Transverse colon (tissue), 4 donors: ENCODE data around the gene FOXP1. TPM values are rescaled to one million over a fixed set of nuclear protein-coding genes. Genes with fewer than 3 reads are reported as not detected.

ENCODE experiments used
- DNase-seq: peaks from one replicate; pipeline ENCODE4 v3.0.0-alpha.2; 2019
- H3K27ac ChIP-seq, 4 donors: fragments of 200-600 bp; sonication (generic); 2 replicates each; pipeline ENCODE4 v1.5.1; 2016 to 2018; ENCODE audit warnings: inconsistent platforms in 4 of 4
- H3K27me3 ChIP-seq: fragments of 200-600 bp; sonication (generic); 2 replicates; pipeline ENCODE4 v1.5.1; 2017; ENCODE audit warnings: inconsistent platforms
- H3K36me3 ChIP-seq, 4 donors: fragments of 200-600 bp; sonication (generic); 2 replicates each; pipeline ENCODE4 v1.5.1; 2017 to 2019; ENCODE audit warnings: inconsistent platforms in 4 of 4
- H3K4me1 ChIP-seq, 4 donors: fragments of 200-600 bp; sonication (generic); 2 replicates each; pipeline ENCODE4 v1.5.1; 2017 to 2020; ENCODE audit warnings: inconsistent platforms in 4 of 4
- H3K4me3 ChIP-seq, 4 donors: fragments of 200-600 bp; sonication (generic); 1 replicate in 1 of 4; 2 replicates in 3 of 4; pipeline versions ENCODE4 v1.5.1 to v1.6.1; 2017 to 2019; ENCODE audit warnings: inconsistent platforms in 4 of 4
- H3K9me3 ChIP-seq, 2 donors: fragments of 200-600 bp; sonication (generic); 2 replicates each; pipeline ENCODE4 v1.5.1; 2017 to 2019; ENCODE audit warnings: inconsistent platforms in 2 of 2
- CTCF ChIP-seq, 5 experiments: fragments of 200-600 bp in 3 of 5; fragments of 450-650 bp in 2 of 5; sonication (generic) in 3 of 5; IDR thresholded peaks; 1 replicate in 2 of 5; 2 replicates in 3 of 5; pipeline ENCODE4 v1.5.1; 2016 to 2017; ENCODE audit warnings: antibody characterized with exemption in 5 of 5, inconsistent platforms in 3 of 5, mild to moderate bottlenecking in 2 of 5, moderate library complexity in 1 of 5
- EP300 ChIP-seq: sonication (generic); formaldehyde crosslinking; IDR thresholded peaks from one replicate; pipeline ENCODE4 v1.6.1; 2017; ENCODE audit warnings: antibody characterized with exemption, low read depth
- POLR2A ChIP-seq: fragments of 450-650 bp; IDR thresholded peaks from one replicate; pipeline ENCODE4 v1.6.1; 2016; ENCODE audit warnings: antibody characterized with exemption, mild to moderate bottlenecking, moderate library complexity
- POLR2AphosphoS5 ChIP-seq, 3 donors: sonication (generic); formaldehyde crosslinking; IDR thresholded peaks; one replicate each; pipeline ENCODE4 v1.6.1; 2016; ENCODE audit warnings: antibody characterized with exemption in 3 of 3
- WGBS, 2 donors: methylation state at CpG; one replicate each; pipeline ENCODE4 v1.1.5; 2018; ENCODE audit warnings: low coverage in 1 of 2; 5-methylcytosine and 5-hydroxymethylcytosine counted together
- in situ Hi-C, 4 donors: fragments of 200-750 bp; cut with MboI; loops; one replicate each; pipeline versions ENCODE4 v1.15.0 to v1.15.1; 2017; ENCODE audit warnings: low sequenced_read_pairs in 3 of 4, low pct_ligation_motif_present in 1 of 4, low pct_unique_long_range_greater_than_20kb in 1 of 4
- intact Hi-C: fragments of 100-400 bp; cut with DNase I; formaldehyde crosslinking; loops from one replicate; pipeline ENCODE4 v1.15.1; 2023; ENCODE audit warnings: low total_unique reads
- total RNA-seq, 4 donors: library from RNA; depleted of rRNA; stranded (reverse); fragments of >200 nt; gene quantifications; one replicate each; pipeline ENCODE4 v1.1.0, GENCODE V29; 2016

Gene FOXP1
- total RNA-seq, 4 donors from 2014 or later, result 102 to 260 (median 150) TPM

- H3K4me1 ChIP-seq, result peaks cover 11 to 51% (median 40%) of the 10 kb centered on the region in 4 donors
- intact Hi-C loops (loop anchor here (10.0 kb wide), 3 partner anchors 106 to 446 kb away; partner anchors contain the start of gene FOXP1), in situ Hi-C loops (no loop called here)
- H3K4me3 ChIP-seq, result no peak overlapping the region
- DNase-seq, result no peak
- no peaks in the 10 kb centered on the region for H3K36me3 ChIP-seq
- no peaks in the 10 kb centered on the region for H3K27me3 ChIP-seq
- H3K9me3 ChIP-seq, result no peaks in the 10 kb centered on the region
- TF ChIP-seq POLR2A (no peak), POLR2AphosphoS5 (IDR thresholded peaks at IDR 0.05) (no peak), CTCF (IDR thresholded peaks at IDR 0.05) (no peak), EP300 (no peak)
- no peak overlapping the region for H3K27ac ChIP-seq
- WGBS, 2 donors, result 97 to 98% methylated on average over 5 of the region's 5 CpGs
Measured at GRCh38 chr3:71138410-71138809, 445.1 kb downstream of the FOXP1 start.

- Histone ChIP-seq H3K9me3 (no peaks in the 10 kb centered on the region), H3K27ac (peak overlapping the region; percentile 86 to 94 (median 93)), H3K36me3 (no peaks in the 10 kb centered on the region), H3K4me3 (no peak overlapping the region), H3K4me1 (peaks cover 28 to 57% (median 54%) of the 10 kb centered on the region in 4 donors), H3K27me3 (no peaks in the 10 kb centered on the region)
- DNase-seq, result no peak
- in situ Hi-C loops (no loop called here), intact Hi-C loops (loop anchor here (10.0 kb wide), 3 partner anchors 109 to 449 kb away; partner anchors contain the start of gene FOXP1)
- TF ChIP-seq CTCF (IDR thresholded peaks at IDR 0.05), result no peak
- TF ChIP-seq POLR2AphosphoS5 (IDR thresholded peaks at IDR 0.05), result no peak
- WGBS, 2 donors, result 46% methylated on average over 2 of the region's 2 CpGs
Measured at GRCh38 chr3:71136276-71136675, 447.3 kb downstream of the FOXP1 start.

- peak overlapping the region; percentile 86 to 94 (median 93) for H3K27ac ChIP-seq
- no peak for DNase-seq
- intact Hi-C loops (loop anchor here (10.0 kb wide), 3 partner anchors 109 to 449 kb away; partner anchors contain the start of gene FOXP1), in situ Hi-C loops (no loop called here)
- H3K27me3 ChIP-seq, result no peaks in the 10 kb centered on the region
- no peak for TF ChIP-seq POLR2A
- TF ChIP-seq EP300, result no peak
- TF ChIP-seq CTCF (IDR thresholded peaks at IDR 0.05), result no peak
- peak in 1 of 3 donors; percentile 47 for TF ChIP-seq POLR2AphosphoS5 (IDR thresholded peaks at IDR 0.05)
- WGBS, 2 donors, result 42% methylated on average over 3 to 8 of the region's 8 CpGs
- no peaks in the 10 kb centered on the region for H3K9me3 ChIP-seq
- H3K36me3 ChIP-seq, result no peaks in the 10 kb centered on the region
- peaks cover 28 to 65% (median 59%) of the 10 kb centered on the region in 4 donors for H3K4me1 ChIP-seq
- H3K4me3 ChIP-seq, result no peak overlapping the region
Measured at GRCh38 chr3:71135373-71136088, 448.0 kb downstream of the FOXP1 start.

- intact Hi-C loops, result loop anchor here (10.0 kb wide), 3 partner anchors 110 to 450 kb away; partner anchors contain the start of gene FOXP1
- DNase-seq, result no peak
Measured at GRCh38 chr3:71134521-71134920, 449.0 kb downstream of the FOXP1 start.

More at GRCh38 chr3:71134521-71134920, 449.0 kb downstream of the FOXP1 start:
- peak overlapping the region in 1 of 4 donors; percentile 0 for H3K4me3 ChIP-seq
- in situ Hi-C loops, result no loop called here
- TF ChIP-seq POLR2AphosphoS5 (IDR thresholded peaks at IDR 0.05), result no peak
- no peak for TF ChIP-seq POLR2A
- TF ChIP-seq EP300, result no peak
- TF ChIP-seq CTCF (IDR thresholded peaks at IDR 0.05), result no peak
- 36 to 45% methylated on average over 2 of the region's 2 CpGs for WGBS, 2 donors
- H3K27ac ChIP-seq, result peak overlapping the region; percentile 86 to 94 (median 93)
- no peaks in the 10 kb centered on the region for H3K27me3 ChIP-seq
- no peaks in the 10 kb centered on the region for H3K9me3 ChIP-seq
- peaks cover 28 to 65% (median 59%) of the 10 kb centered on the region in 4 donors for H3K4me1 ChIP-seq
- H3K36me3 ChIP-seq, result no peaks in the 10 kb centered on the region
